Right lobe of liver (tissue), 4 donors: ENCODE measurements around the gene GLYR1.

ENCODE experiments used
- POLR2A ChIP-seq: fragments of 450-650 bp; IDR thresholded peaks from one replicate; pipeline ENCODE4 v1.6.1; 2017; ENCODE audit warnings: antibody characterized with exemption, mild to moderate bottlenecking
- TF ChIP-seq, protein P1 (sequence below), 4 donors: fragments of 200-600 bp in 3 of 4; fragments of 450-650 bp in 1 of 4; IDR thresholded peaks; one replicate each; pipeline versions ENCODE4 v1.5.1 to v1.8.0; 2016 to 2022; ENCODE audit warnings: antibody characterized with exemption in 4 of 4, mild to moderate bottlenecking in 2 of 4
- donor health status: DM: no; HTN: no; CAD: no.
- donor health status: DM: no; HTN: no; CAD: no.
- donor health status: DM: no; HTN: yes; CAD: no.

DNA sequence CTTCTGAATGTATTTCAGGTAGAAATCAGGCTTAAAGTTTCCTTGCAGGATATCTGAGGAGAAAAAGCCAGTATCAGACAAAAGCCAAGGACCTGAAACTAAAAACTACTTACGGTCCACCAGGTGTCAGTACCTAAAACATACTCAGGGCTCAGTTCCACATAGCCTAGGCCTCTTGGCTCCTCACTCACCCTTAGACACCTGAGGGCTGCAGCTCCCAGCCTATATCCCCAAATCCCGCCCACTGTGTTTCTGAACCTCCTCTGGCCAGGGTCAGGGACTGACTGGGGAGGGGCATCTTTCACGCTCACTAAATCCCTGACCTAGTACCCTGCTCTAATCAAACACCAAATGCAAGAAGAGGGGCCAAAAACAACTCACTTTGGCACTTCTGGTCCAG lies 35.8 kb downstream of the GLYR1 start:
- TF ChIP-seq, protein P1, sequence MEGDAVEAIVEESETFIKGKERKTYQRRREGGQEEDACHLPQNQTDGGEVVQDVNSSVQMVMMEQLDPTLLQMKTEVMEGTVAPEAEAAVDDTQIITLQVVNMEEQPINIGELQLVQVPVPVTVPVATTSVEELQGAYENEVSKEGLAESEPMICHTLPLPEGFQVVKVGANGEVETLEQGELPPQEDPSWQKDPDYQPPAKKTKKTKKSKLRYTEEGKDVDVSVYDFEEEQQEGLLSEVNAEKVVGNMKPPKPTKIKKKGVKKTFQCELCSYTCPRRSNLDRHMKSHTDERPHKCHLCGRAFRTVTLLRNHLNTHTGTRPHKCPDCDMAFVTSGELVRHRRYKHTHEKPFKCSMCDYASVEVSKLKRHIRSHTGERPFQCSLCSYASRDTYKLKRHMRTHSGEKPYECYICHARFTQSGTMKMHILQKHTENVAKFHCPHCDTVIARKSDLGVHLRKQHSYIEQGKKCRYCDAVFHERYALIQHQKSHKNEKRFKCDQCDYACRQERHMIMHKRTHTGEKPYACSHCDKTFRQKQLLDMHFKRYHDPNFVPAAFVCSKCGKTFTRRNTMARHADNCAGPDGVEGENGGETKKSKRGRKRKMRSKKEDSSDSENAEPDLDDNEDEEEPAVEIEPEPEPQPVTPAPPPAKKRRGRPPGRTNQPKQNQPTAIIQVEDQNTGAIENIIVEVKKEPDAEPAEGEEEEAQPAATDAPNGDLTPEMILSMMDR (IDR thresholded peaks at IDR 0.05) = no peak
- no peak for TF ChIP-seq POLR2A
